Spinal cord (tissue), 10 donors: ENCODE data around the gene FBXO44. TPM values are rescaled to one million over a fixed set of nuclear protein-coding genes. Genes with fewer than 3 reads are reported as not detected.

Experiments
- DNase-seq, 6 donors: peaks; one replicate each; pipeline versions ENCODE4 v3.0.0 to v3.0.0-alpha.2; 2013 to 2015; ENCODE audit warnings: low spot score in 6 of 6, low read depth in 4 of 6
- H3K27ac ChIP-seq: one replicate; pipeline ENCODE4 v1.5.1; 2013; ENCODE audit warnings: low read depth, low read length, control low read depth
- H3K27me3 ChIP-seq: one replicate; pipeline ENCODE4 v1.6.1; 2013; ENCODE audit warnings: low read length; ENCODE audit not compliant: control insufficient read depth, insufficient read depth
- H3K36me3 ChIP-seq: one replicate; pipeline ENCODE4 v1.6.1; 2013; ENCODE audit warnings: low read length; ENCODE audit not compliant: control insufficient read depth, insufficient read depth
- H3K4me1 ChIP-seq: one replicate; pipeline ENCODE4 v1.6.1; 2013; ENCODE audit warnings: low read length; ENCODE audit not compliant: control insufficient read depth, insufficient read depth
- H3K4me3 ChIP-seq: one replicate; pipeline ENCODE4 v1.5.1; 2013; ENCODE audit warnings: low read depth, low read length, control low read depth
- H3K9me3 ChIP-seq: one replicate; pipeline ENCODE4 v1.6.1; 2013; ENCODE audit warnings: low read length; ENCODE audit not compliant: control insufficient read depth, insufficient read depth
- WGBS: methylation state at CpG from one replicate; pipeline ENCODE4 v1.1.5; 2013; ENCODE audit warnings: missing lambda C conversion rate; ENCODE audit not compliant: insufficient coverage; 5-methylcytosine and 5-hydroxymethylcytosine counted together
- polyA plus RNA-seq, 2 donors: library from polyadenylated mRNA; unstranded; fragments of 120-200 nt; gene quantifications; one replicate each; pipeline ENCODE4 v1.2.1, GENCODE V29; 2013; ENCODE audit not compliant: insufficient read length in 2 of 2
- total RNA-seq, 2 donors: library from RNA; depleted of rRNA in 1 of 2; stranded (reverse); fragments of 120-200 nt in 1 of 2; fragments of >200 nt in 1 of 2; gene quantifications; one replicate each; pipeline versions ENCODE4 v1.2.3 to v1.2.4, GENCODE V29; 2013 to 2014
- donor health status: healthy.

FBXO44 gene
- total and polyA plus RNA-seq, 4 donors = 33.3 to 136 (median 79.6) TPM

GRCh38 chr1:11711490-11711889 is 56.8 kb downstream of the FBXO44 start:
- Histone ChIP-seq H3K27ac (no peak overlapping the region), H3K9me3 (no peaks in the 10 kb centered on the region), H3K36me3 (peaks cover 29% of the 10 kb centered on the region), H3K4me3 (no peak overlapping the region), H3K4me1 (peaks cover 19% of the 10 kb centered on the region), H3K27me3 (no peaks in the 10 kb centered on the region)
- 96% methylated on average over 2 of the region's 5 CpGs for WGBS
- DNase-seq = no peak

- no peak for DNase-seq
- Histone ChIP-seq H3K27ac (no peak overlapping the region), H3K4me3 (no peak overlapping the region), H3K27me3 (no peaks in the 10 kb centered on the region), H3K36me3 (peaks cover 25% of the 10 kb centered on the region), H3K4me1 (peaks cover 15% of the 10 kb centered on the region), H3K9me3 (no peaks in the 10 kb centered on the region)
- WGBS = 100% methylated on average over 5 of the region's 8 CpGs
These were observed 57.6 kb downstream of the FBXO44 start for GRCh38 chr1:11712285-11712684.

Other genes with a start within 250 kb of the FBXO44 start
- 1 to 10 TPM; 7.4 to 8.3 TPM for gene DISP3, start 175.7 kb upstream of the FBXO44 start, total RNA-seq
- gene DISP3, start 175.7 kb upstream of the FBXO44 start, polyA plus RNA-seq = 10 to 100 TPM; 28.5 to 29.3 TPM
- 10 to 100 TPM; 19.3 to 19.4 TPM for gene FBXO2, start 448 bp upstream of the FBXO44 start, total RNA-seq
- 10 to 100 TPM; 44.0 to 45.0 TPM for gene FBXO2, start 448 bp upstream of the FBXO44 start, polyA plus RNA-seq
- 10 to 100 TPM in 1 of 2 donors, 1 to 10 TPM in 1; 5.9 to 12.4 TPM for gene FBXO6, start 9.3 kb downstream of the FBXO44 start, total RNA-seq
- gene FBXO6, start 9.3 kb downstream of the FBXO44 start, polyA plus RNA-seq = 10 to 100 TPM; 11.6 to 14.6 TPM
- gene MAD2L2, start 26.3 kb downstream of the FBXO44 start, total RNA-seq = 10 to 100 TPM; 27.3 to 63.9 TPM
- 10 to 100 TPM; 60.8 to 70.8 TPM for gene MAD2L2, start 26.3 kb downstream of the FBXO44 start, polyA plus RNA-seq
- 1 to 10 TPM; 5.8 to 6.3 TPM for gene DRAXIN, start 36.8 kb downstream of the FBXO44 start, total RNA-seq
- gene DRAXIN, start 36.8 kb downstream of the FBXO44 start, polyA plus RNA-seq = 10 to 100 TPM; 11.4 to 18.3 TPM
- gene AGTRAP, start 81.3 kb downstream of the FBXO44 start, total RNA-seq = 10 to 100 TPM; 11.8 to 45.1 TPM
- 10 to 100 TPM; 19.3 to 24.1 TPM for gene AGTRAP, start 81.3 kb downstream of the FBXO44 start, polyA plus RNA-seq
- gene C1orf167, start 107.3 kb downstream of the FBXO44 start, total RNA-seq = 1 to 10 TPM in 1 of 2 donors, under 1 TPM in 1; 0.30 to 4.7 TPM
- gene C1orf167, start 107.3 kb downstream of the FBXO44 start, polyA plus RNA-seq = under 1 TPM in 1 of 2 donors, not detected in 1; 0.23 TPM
- 10 to 100 TPM; 25.8 to 49.1 TPM for gene MTHFR, start 151.1 kb downstream of the FBXO44 start, total RNA-seq
- gene MTHFR, start 151.1 kb downstream of the FBXO44 start, polyA plus RNA-seq = 10 to 100 TPM; 20.9 to 36.2 TPM
- gene CLCN6, start 151.3 kb downstream of the FBXO44 start, total RNA-seq = 10 to 100 TPM; 16.5 to 17.1 TPM
- gene CLCN6, start 151.3 kb downstream of the FBXO44 start, polyA plus RNA-seq = 10 to 100 TPM; 36.8 to 49.3 TPM
- under 1 TPM; 0.61 to 0.99 TPM for gene NPPA, start 192.9 kb downstream of the FBXO44 start, total RNA-seq
- 1 to 10 TPM; 4.7 to 5.0 TPM for gene NPPA, start 192.9 kb downstream of the FBXO44 start, polyA plus RNA-seq
- 1 to 10 TPM in 1 of 2 donors, under 1 TPM in 1; 0.83 to 1.5 TPM for gene NPPB, start 204.1 kb downstream of the FBXO44 start, total RNA-seq
- 1 to 10 TPM; 3.1 to 4.5 TPM for gene NPPB, start 204.1 kb downstream of the FBXO44 start, polyA plus RNA-seq